ENCODE data around the gene AK3. TPM values are rescaled to one million over a fixed set of nuclear protein-coding genes. Genes with fewer than 3 reads are reported as not detected.

The AK3 gene
- total and polyA plus RNA-seq, 4 donors: 39.4 to 56.1 (median 51.7) TPM

- intact Hi-C loops (cut with DNase I): loop anchor here in 1 of 2 donors (10.0 kb wide), 2 partner anchors 73 to 763 kb away; partner anchors contain the start of genes AK3 and PLGRKT
- no peak for ATAC-seq (ENCODE audit: low FRiP score)
- no peaks in the 10 kb centered on the region for H3K9me3 ChIP-seq (ENCODE audit: control insufficient read depth, low read length)
- H3K4me1 ChIP-seq (ENCODE audit: control insufficient read depth in 1 of 2, insufficient read depth in 2 of 2, low read length in 2 of 2): no peaks in the 10 kb centered on the region
- DNase-seq: no peak
- H3K4me3 ChIP-seq (ENCODE audit: low read length in 2 of 2): no peak overlapping the region
- H3K36me3 ChIP-seq (ENCODE audit: control insufficient read depth in 1 of 2, insufficient read depth in 2 of 2, low read length in 1 of 2): no peaks in the 10 kb centered on the region
- 97 to 100% methylated on average over 1 of the region's 1 CpG for WGBS, 2 donors
- H3K27me3 ChIP-seq (ENCODE audit: control insufficient read depth in 1 of 2, insufficient read depth in 2 of 2, low read length in 1 of 2): no peaks in the 10 kb centered on the region
- H3K27ac ChIP-seq (ENCODE audit: low read depth in 1 of 2, low read length in 2 of 2): no peak overlapping the region
Observed at GRCh38 chr9:4671737-4672136, 69.3 kb downstream of the AK3 start.

GRCh38 chr9:4670591-4670990, 70.4 kb downstream of the AK3 start:
- DNase-seq (no peak), ATAC-seq (ENCODE audit: low FRiP score) (no peak)
- Histone ChIP-seq H3K27me3 (ENCODE audit: control insufficient read depth in 1 of 2, insufficient read depth in 2 of 2, low read length in 1 of 2) (no peaks in the 10 kb centered on the region), H3K27ac (ENCODE audit: low read depth in 1 of 2, low read length in 2 of 2) (no peak overlapping the region), H3K4me1 (ENCODE audit: control insufficient read depth in 1 of 2, insufficient read depth in 2 of 2, low read length in 2 of 2) (no peaks in the 10 kb centered on the region), H3K36me3 (ENCODE audit: control insufficient read depth in 1 of 2, insufficient read depth in 2 of 2, low read length in 1 of 2) (no peaks in the 10 kb centered on the region), H3K9me3 (ENCODE audit: control insufficient read depth, low read length) (no peaks in the 10 kb centered on the region), H3K4me3 (ENCODE audit: low read length in 2 of 2) (no peak overlapping the region)
- WGBS, 2 donors: 93 to 96% methylated on average over 3 of the region's 3 CpGs
- intact Hi-C loops (cut with DNase I): loop anchor here in 1 of 2 donors (10.0 kb wide), 2 partner anchors 74 to 764 kb away; partner anchors contain the start of genes AK3 and PLGRKT

- ATAC-seq (ENCODE audit: low FRiP score) (no peak), DNase-seq (no peak)
- Histone ChIP-seq H3K9me3 (ENCODE audit: control insufficient read depth, low read length) (no peaks in the 10 kb centered on the region), H3K36me3 (ENCODE audit: control insufficient read depth in 1 of 2, insufficient read depth in 2 of 2, low read length in 1 of 2) (no peaks in the 10 kb centered on the region), H3K27ac (ENCODE audit: low read depth in 1 of 2, low read length in 2 of 2) (no peak overlapping the region), H3K4me1 (ENCODE audit: control insufficient read depth in 1 of 2, insufficient read depth in 2 of 2, low read length in 2 of 2) (no peaks in the 10 kb centered on the region), H3K27me3 (ENCODE audit: control insufficient read depth in 1 of 2, insufficient read depth in 2 of 2, low read length in 1 of 2) (no peaks in the 10 kb centered on the region), H3K4me3 (ENCODE audit: low read length in 2 of 2) (no peak overlapping the region)
- intact Hi-C loops (cut with DNase I): loop anchor here in 1 of 2 donors (10.0 kb wide), 4 partner anchors 75 to 1145 kb away; partner anchors contain the start of genes AK3, GLIS3, PLGRKT and RFX3
Observed at GRCh38 chr9:4669890-4670289, 71.1 kb downstream of the AK3 start.

- H3K9me3 ChIP-seq (ENCODE audit: control insufficient read depth, low read length): no peaks in the 10 kb centered on the region
- intact Hi-C loops (cut with DNase I): loop anchor here in 1 of 2 donors (10.0 kb wide), 2 partner anchors 364 to 1144 kb away; partner anchors contain the start of genes GLIS3 and RFX3
- H3K4me3 ChIP-seq (ENCODE audit: low read length in 2 of 2): no peak overlapping the region
- ATAC-seq (ENCODE audit: low FRiP score) (no peak), DNase-seq (no peak)
- H3K27me3 ChIP-seq (ENCODE audit: control insufficient read depth in 1 of 2, insufficient read depth in 2 of 2, low read length in 1 of 2): no peaks in the 10 kb centered on the region
- no peaks in the 10 kb centered on the region for H3K36me3 ChIP-seq (ENCODE audit: control insufficient read depth in 1 of 2, insufficient read depth in 2 of 2, low read length in 1 of 2)
- peaks cover 0 to 4% of the 10 kb centered on the region in 2 donors for H3K4me1 ChIP-seq (ENCODE audit: control insufficient read depth in 1 of 2, insufficient read depth in 2 of 2, low read length in 2 of 2)
- WGBS, 2 donors: 83 to 91% methylated on average over 2 of the region's 2 CpGs
- no peak overlapping the region for H3K27ac ChIP-seq (ENCODE audit: low read depth in 1 of 2, low read length in 2 of 2)
Observed at GRCh38 chr9:4668604-4669003, 72.4 kb downstream of the AK3 start.

- ATAC-seq (ENCODE audit: low FRiP score) (no peak), DNase-seq (no peak)
- peaks cover 0 to 4% of the 10 kb centered on the region in 2 donors for H3K4me1 ChIP-seq (ENCODE audit: control insufficient read depth in 1 of 2, insufficient read depth in 2 of 2, low read length in 2 of 2)
- no peaks in the 10 kb centered on the region for H3K27me3 ChIP-seq (ENCODE audit: control insufficient read depth in 1 of 2, insufficient read depth in 2 of 2, low read length in 1 of 2)
- H3K9me3 ChIP-seq (ENCODE audit: control insufficient read depth, low read length): no peaks in the 10 kb centered on the region
- no peaks in the 10 kb centered on the region for H3K36me3 ChIP-seq (ENCODE audit: control insufficient read depth in 1 of 2, insufficient read depth in 2 of 2, low read length in 1 of 2)
- intact Hi-C loops (cut with DNase I): loop anchor here in 1 of 2 donors (10.0 kb wide), 2 partner anchors 363 to 1143 kb away; partner anchors contain the start of genes GLIS3 and RFX3
- no peak overlapping the region for H3K4me3 ChIP-seq (ENCODE audit: low read length in 2 of 2)
- WGBS, 2 donors: 94 to 95% methylated on average over 1 of the region's 1 CpG
- no peak overlapping the region for H3K27ac ChIP-seq (ENCODE audit: low read depth in 1 of 2, low read length in 2 of 2)
Observed at GRCh38 chr9:4667681-4668080, 73.3 kb downstream of the AK3 start.

GRCh38 chr9:4666042-4666699, 74.8 kb downstream of the AK3 start, which contains the start of gene SPATA6L:
Gene SPATA6L, minus strand, starts transcription at chr9:4666480. Its CDS starts 230 bp downstream, at chr9:4666250.
- H3K27me3 ChIP-seq (ENCODE audit: control insufficient read depth in 1 of 2, insufficient read depth in 2 of 2, low read length in 1 of 2): no peaks in the 10 kb centered on the region
- DNase-seq (peak; percentile 82 to 90), ATAC-seq (ENCODE audit: low FRiP score) (peak; percentile 77)
- intact Hi-C loops (cut with DNase I): loop anchor here in 1 of 2 donors (10.0 kb wide), 2 partner anchors 361 to 1141 kb away; partner anchors contain the start of genes GLIS3 and RFX3
- no peaks in the 10 kb centered on the region for H3K36me3 ChIP-seq (ENCODE audit: control insufficient read depth in 1 of 2, insufficient read depth in 2 of 2, low read length in 1 of 2)
- 2% methylated on average over 36 of the region's 36 CpGs for WGBS, 2 donors
- peak within 1 kb of the TSS; percentile 28 to 38 for H3K4me3 ChIP-seq (ENCODE audit: low read length in 2 of 2)
- H3K4me1 ChIP-seq (ENCODE audit: control insufficient read depth in 1 of 2, insufficient read depth in 2 of 2, low read length in 2 of 2): peaks cover 0 to 4% of the 10 kb centered on the region in 2 donors
- no peak within 1 kb of the TSS for H3K27ac ChIP-seq (ENCODE audit: low read depth in 1 of 2, low read length in 2 of 2)
- no peaks in the 10 kb centered on the region for H3K9me3 ChIP-seq (ENCODE audit: control insufficient read depth, low read length)

GRCh38 chr9:4665357-4665756, 75.6 kb downstream of the AK3 start:
- DNase-seq (no peak), ATAC-seq (ENCODE audit: low FRiP score) (no peak)
- WGBS, 2 donors: 84 to 91% methylated on average over 2 of the region's 2 CpGs
- Histone ChIP-seq H3K27me3 (ENCODE audit: control insufficient read depth in 1 of 2, insufficient read depth in 2 of 2, low read length in 1 of 2) (no peaks in the 10 kb centered on the region), H3K9me3 (ENCODE audit: control insufficient read depth, low read length) (no peaks in the 10 kb centered on the region), H3K4me3 (ENCODE audit: low read length in 2 of 2) (no peak overlapping the region), H3K4me1 (ENCODE audit: control insufficient read depth in 1 of 2, insufficient read depth in 2 of 2, low read length in 2 of 2) (peaks cover 0 to 4% of the 10 kb centered on the region in 2 donors), H3K36me3 (ENCODE audit: control insufficient read depth in 1 of 2, insufficient read depth in 2 of 2, low read length in 1 of 2) (no peaks in the 10 kb centered on the region), H3K27ac (ENCODE audit: low read depth in 1 of 2, low read length in 2 of 2) (no peak overlapping the region)
- intact Hi-C loops (cut with DNase I): loop anchor here in 1 of 2 donors (10.0 kb wide), 2 partner anchors 361 to 1141 kb away; partner anchors contain the start of genes GLIS3 and RFX3

- Histone ChIP-seq H3K4me3 (ENCODE audit: low read length in 2 of 2) (no peak overlapping the region), H3K4me1 (ENCODE audit: control insufficient read depth in 1 of 2, insufficient read depth in 2 of 2, low read length in 2 of 2) (peaks cover 0 to 4% of the 10 kb centered on the region in 2 donors)
- intact Hi-C loops (cut with DNase I): loop anchor here in 1 of 2 donors (10.0 kb wide), 2 partner anchors 359 to 1139 kb away; partner anchors contain the start of genes GLIS3 and RFX3
Observed at GRCh38 chr9:4663956-4664355, 77.0 kb downstream of the AK3 start.

More at GRCh38 chr9:4663956-4664355, 77.0 kb downstream of the AK3 start:
- 81 to 89% methylated on average over 3 of the region's 3 CpGs for WGBS, 2 donors
- ATAC-seq (ENCODE audit: low FRiP score): no peak
- Histone ChIP-seq H3K9me3 (ENCODE audit: control insufficient read depth, low read length) (no peaks in the 10 kb centered on the region), H3K27ac (ENCODE audit: low read depth in 1 of 2, low read length in 2 of 2) (no peak overlapping the region), H3K36me3 (ENCODE audit: control insufficient read depth in 1 of 2, insufficient read depth in 2 of 2, low read length in 1 of 2) (no peaks in the 10 kb centered on the region), H3K27me3 (ENCODE audit: control insufficient read depth in 1 of 2, insufficient read depth in 2 of 2, low read length in 1 of 2) (no peaks in the 10 kb centered on the region)
- DNase-seq: no peak

Measured in aorta (tissue), 5 donors.